ENCODE measurements around the gene TMEM74B.

Gene TMEM74B

GRCh38 chr20:1188347-1188746 lies 3.6 kb upstream of the TMEM74B start:
- H3K27ac ChIP-seq (ENCODE audit: low read length): no peak overlapping the region
- no peak overlapping the region for H3K4me3 ChIP-seq (ENCODE audit: low read length in 2 of 2)
- H3K36me3 ChIP-seq (ENCODE audit: control insufficient read depth in 2 of 2, insufficient read depth in 2 of 2, low read length in 2 of 2): no peaks in the 10 kb centered on the region
- H3K9me3 ChIP-seq (ENCODE audit: control insufficient read depth in 2 of 2, low read length in 2 of 2): no peaks in the 10 kb centered on the region
- H3K27me3 ChIP-seq (ENCODE audit: control insufficient read depth in 1 of 2, insufficient read depth in 2 of 2, low read length in 2 of 2): peaks cover 25 to 33% of the 10 kb centered on the region in 2 donors
- H3K9ac ChIP-seq (ENCODE audit: low read length in 2 of 2): no peak overlapping the region
- H3K4me1 ChIP-seq (ENCODE audit: control insufficient read depth, insufficient read depth, low read length): peaks cover 4% of the 10 kb centered on the region

GRCh38 chr20:1187605-1188171 lies 2.9 kb upstream of the TMEM74B start:
- H3K4me1 ChIP-seq (ENCODE audit: control insufficient read depth, insufficient read depth, low read length): peaks cover 4% of the 10 kb centered on the region
- H3K27ac ChIP-seq (ENCODE audit: low read length): no peak overlapping the region
- no peak overlapping the region for H3K4me3 ChIP-seq (ENCODE audit: low read length in 2 of 2)
- no peaks in the 10 kb centered on the region for H3K9me3 ChIP-seq (ENCODE audit: control insufficient read depth in 2 of 2, low read length in 2 of 2)
- H3K27me3 ChIP-seq (ENCODE audit: control insufficient read depth in 1 of 2, insufficient read depth in 2 of 2, low read length in 2 of 2): peaks cover 25 to 33% of the 10 kb centered on the region in 2 donors
- no peak overlapping the region for H3K9ac ChIP-seq (ENCODE audit: low read length in 2 of 2)
- no peaks in the 10 kb centered on the region for H3K36me3 ChIP-seq (ENCODE audit: control insufficient read depth in 2 of 2, insufficient read depth in 2 of 2, low read length in 2 of 2)

GRCh38 chr20:1186367-1186991 lies 1.7 kb upstream of the TMEM74B start:
- Histone ChIP-seq H3K9ac (ENCODE audit: low read length in 2 of 2) (no peak overlapping the region), H3K4me1 (ENCODE audit: control insufficient read depth, insufficient read depth, low read length) (peaks cover 4% of the 10 kb centered on the region), H3K4me3 (ENCODE audit: low read length in 2 of 2) (no peak overlapping the region), H3K27me3 (ENCODE audit: control insufficient read depth in 1 of 2, insufficient read depth in 2 of 2, low read length in 2 of 2) (peaks cover 26 to 33% of the 10 kb centered on the region in 2 donors), H3K9me3 (ENCODE audit: control insufficient read depth in 2 of 2, low read length in 2 of 2) (no peaks in the 10 kb centered on the region), H3K27ac (ENCODE audit: low read length) (no peak overlapping the region), H3K36me3 (ENCODE audit: control insufficient read depth in 2 of 2, insufficient read depth in 2 of 2, low read length in 2 of 2) (no peaks in the 10 kb centered on the region)

- no peak overlapping the region for H3K9ac ChIP-seq (ENCODE audit: low read length in 2 of 2)
- no peaks in the 10 kb centered on the region for H3K36me3 ChIP-seq (ENCODE audit: control insufficient read depth in 2 of 2, insufficient read depth in 2 of 2, low read length in 2 of 2)
- H3K4me3 ChIP-seq (ENCODE audit: low read length in 2 of 2): no peak overlapping the region
- no peak overlapping the region for H3K27ac ChIP-seq (ENCODE audit: low read length)
- peaks cover 28 to 33% of the 10 kb centered on the region in 2 donors for H3K27me3 ChIP-seq (ENCODE audit: control insufficient read depth in 1 of 2, insufficient read depth in 2 of 2, low read length in 2 of 2)
- no peaks in the 10 kb centered on the region for H3K9me3 ChIP-seq (ENCODE audit: control insufficient read depth in 2 of 2, low read length in 2 of 2)
- peaks cover 4% of the 10 kb centered on the region for H3K4me1 ChIP-seq (ENCODE audit: control insufficient read depth, insufficient read depth, low read length)
Observed at GRCh38 chr20:1185790-1186334, 1.1 kb upstream of the TMEM74B start.

- Histone ChIP-seq H3K27ac (ENCODE audit: low read length) (no peak overlapping the region), H3K4me3 (ENCODE audit: low read length in 2 of 2) (peak overlapping the region in 1 of 2 donors; percentile 29), H3K4me1 (ENCODE audit: control insufficient read depth, insufficient read depth, low read length) (peaks cover 4% of the 10 kb centered on the region)
Observed at GRCh38 chr20:1185316-1185741, 548 bp upstream of the TMEM74B start.

GRCh38 chr20:1184260-1184637 lies 532 bp downstream of the TMEM74B start:
- Histone ChIP-seq H3K27me3 (ENCODE audit: control insufficient read depth in 1 of 2, insufficient read depth in 2 of 2, low read length in 2 of 2) (peaks cover 26 to 33% of the 10 kb centered on the region in 2 donors), H3K9me3 (ENCODE audit: control insufficient read depth in 2 of 2, low read length in 2 of 2) (no peaks in the 10 kb centered on the region), H3K9ac (ENCODE audit: low read length in 2 of 2) (no peak overlapping the region), H3K4me3 (ENCODE audit: low read length in 2 of 2) (no peak overlapping the region), H3K27ac (ENCODE audit: low read length) (no peak overlapping the region), H3K36me3 (ENCODE audit: control insufficient read depth in 2 of 2, insufficient read depth in 2 of 2, low read length in 2 of 2) (no peaks in the 10 kb centered on the region), H3K4me1 (ENCODE audit: control insufficient read depth, insufficient read depth, low read length) (peaks cover 4% of the 10 kb centered on the region)

More at GRCh38 chr20:1185316-1185741, 548 bp upstream of the TMEM74B start:
- Histone ChIP-seq H3K27me3 (ENCODE audit: control insufficient read depth in 1 of 2, insufficient read depth in 2 of 2, low read length in 2 of 2) (peaks cover 26 to 33% of the 10 kb centered on the region in 2 donors), H3K9ac (ENCODE audit: low read length in 2 of 2) (no peak overlapping the region), H3K9me3 (ENCODE audit: control insufficient read depth in 2 of 2, low read length in 2 of 2) (no peaks in the 10 kb centered on the region), H3K36me3 (ENCODE audit: control insufficient read depth in 2 of 2, insufficient read depth in 2 of 2, low read length in 2 of 2) (no peaks in the 10 kb centered on the region)

- Histone ChIP-seq H3K4me3 (ENCODE audit: low read length in 2 of 2) (no peak overlapping the region), H3K9me3 (ENCODE audit: control insufficient read depth in 2 of 2, low read length in 2 of 2) (no peaks in the 10 kb centered on the region), H3K4me1 (ENCODE audit: control insufficient read depth, insufficient read depth, low read length) (peaks cover 4% of the 10 kb centered on the region), H3K36me3 (ENCODE audit: control insufficient read depth in 2 of 2, insufficient read depth in 2 of 2, low read length in 2 of 2) (no peaks in the 10 kb centered on the region), H3K27me3 (ENCODE audit: control insufficient read depth in 1 of 2, insufficient read depth in 2 of 2, low read length in 2 of 2) (peaks cover 26 to 33% of the 10 kb centered on the region in 2 donors), H3K27ac (ENCODE audit: low read length) (no peak overlapping the region), H3K9ac (ENCODE audit: low read length in 2 of 2) (no peak overlapping the region)
Observed at GRCh38 chr20:1183153-1183552, 1.6 kb downstream of the TMEM74B start.

GRCh38 chr20:1182106-1182505 lies 2.7 kb downstream of the TMEM74B start:
- Histone ChIP-seq H3K27me3 (ENCODE audit: control insufficient read depth in 1 of 2, insufficient read depth in 2 of 2, low read length in 2 of 2) (peaks cover 24 to 29% of the 10 kb centered on the region in 2 donors), H3K9me3 (ENCODE audit: control insufficient read depth in 2 of 2, low read length in 2 of 2) (no peaks in the 10 kb centered on the region), H3K27ac (ENCODE audit: low read length) (no peak overlapping the region), H3K4me1 (ENCODE audit: control insufficient read depth, insufficient read depth, low read length) (peaks cover 4% of the 10 kb centered on the region), H3K4me3 (ENCODE audit: low read length in 2 of 2) (no peak overlapping the region), H3K36me3 (ENCODE audit: control insufficient read depth in 2 of 2, insufficient read depth in 2 of 2, low read length in 2 of 2) (no peaks in the 10 kb centered on the region), H3K9ac (ENCODE audit: low read length in 2 of 2) (no peak overlapping the region)

GRCh38 chr20:1180949-1181348 lies 3.8 kb downstream of the TMEM74B start:
- Histone ChIP-seq H3K27ac (ENCODE audit: low read length) (no peak overlapping the region), H3K27me3 (ENCODE audit: control insufficient read depth in 1 of 2, insufficient read depth in 2 of 2, low read length in 2 of 2) (peaks cover 13 to 17% of the 10 kb centered on the region in 2 donors), H3K36me3 (ENCODE audit: control insufficient read depth in 2 of 2, insufficient read depth in 2 of 2, low read length in 2 of 2) (peaks cover 0 to 2% of the 10 kb centered on the region in 2 donors), H3K4me1 (ENCODE audit: control insufficient read depth, insufficient read depth, low read length) (peaks cover 4% of the 10 kb centered on the region), H3K9me3 (ENCODE audit: control insufficient read depth in 2 of 2, low read length in 2 of 2) (no peaks in the 10 kb centered on the region), H3K9ac (ENCODE audit: low read length in 2 of 2) (no peak overlapping the region), H3K4me3 (ENCODE audit: low read length in 2 of 2) (no peak overlapping the region)

GRCh38 chr20:1178623-1179022 lies 6.2 kb downstream of the TMEM74B start:
- Histone ChIP-seq H3K27ac (ENCODE audit: low read length) (no peak overlapping the region), H3K9me3 (ENCODE audit: control insufficient read depth in 2 of 2, low read length in 2 of 2) (no peaks in the 10 kb centered on the region)

GRCh38 chr20:1178103-1178502 lies 6.7 kb downstream of the TMEM74B start:
- Histone ChIP-seq H3K27me3 (ENCODE audit: control insufficient read depth in 1 of 2, insufficient read depth in 2 of 2, low read length in 2 of 2) (peaks cover 0 to 3% of the 10 kb centered on the region in 2 donors), H3K4me3 (ENCODE audit: low read length in 2 of 2) (no peak overlapping the region), H3K9me3 (ENCODE audit: control insufficient read depth in 2 of 2, low read length in 2 of 2) (no peaks in the 10 kb centered on the region), H3K9ac (ENCODE audit: low read length in 2 of 2) (no peak overlapping the region), H3K27ac (ENCODE audit: low read length) (no peak overlapping the region), H3K36me3 (ENCODE audit: control insufficient read depth in 2 of 2, insufficient read depth in 2 of 2, low read length in 2 of 2) (peaks cover 8 to 21% of the 10 kb centered on the region in 2 donors), H3K4me1 (ENCODE audit: control insufficient read depth, insufficient read depth, low read length) (no peaks in the 10 kb centered on the region)

More at GRCh38 chr20:1178623-1179022, 6.2 kb downstream of the TMEM74B start:
- Histone ChIP-seq H3K36me3 (ENCODE audit: control insufficient read depth in 2 of 2, insufficient read depth in 2 of 2, low read length in 2 of 2) (peaks cover 3 to 17% of the 10 kb centered on the region in 2 donors), H3K4me3 (ENCODE audit: low read length in 2 of 2) (no peak overlapping the region), H3K27me3 (ENCODE audit: control insufficient read depth in 1 of 2, insufficient read depth in 2 of 2, low read length in 2 of 2) (peaks cover 2 to 3% of the 10 kb centered on the region in 2 donors), H3K4me1 (ENCODE audit: control insufficient read depth, insufficient read depth, low read length) (no peaks in the 10 kb centered on the region), H3K9ac (ENCODE audit: low read length in 2 of 2) (no peak overlapping the region)
